Measurements from ENCODE around the gene PAPSS1. TPM values are rescaled to one million over a fixed set of nuclear protein-coding genes. Genes with fewer than 3 reads are reported as not detected.
"Not testable (repeated sequence)": the region's sequence is repeated elsewhere in the genome, so short reads cannot be mapped to it uniquely, and the experiment has no call there.

Gene PAPSS1
- total and polyA plus RNA-seq, 11 donors, result 5.9 to 32.7 (median 9.3) TPM

DNA sequence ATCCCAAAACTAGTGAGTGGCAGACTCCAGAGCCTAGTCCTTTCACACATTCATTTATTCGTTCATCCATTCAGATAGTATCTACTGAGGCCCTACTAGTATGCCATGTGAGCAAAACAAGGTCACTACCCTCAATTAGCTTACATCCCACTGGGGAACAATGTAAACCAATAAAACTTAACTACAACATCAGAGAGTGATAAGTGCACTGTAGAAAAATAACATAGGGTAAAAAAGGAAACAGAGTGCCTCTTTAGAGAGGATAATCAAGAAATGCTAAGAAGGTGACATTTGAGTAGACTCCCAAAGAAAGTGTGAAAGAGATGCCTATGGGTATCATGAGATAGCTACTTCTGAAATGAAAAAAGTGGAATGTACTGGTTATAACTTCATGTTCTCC, 18.5 kb downstream of the PAPSS1 start:
- H3K4me1 ChIP-seq, result peaks cover 0 to 11% (median 0%) of the 10 kb centered on the region in 12 donors
- intact Hi-C loops (cut with DNase I), result no loop called here
- no peak for TF ChIP-seq POLR2A (IDR thresholded peaks at IDR 0.05)
- TF ChIP-seq, protein P1, sequence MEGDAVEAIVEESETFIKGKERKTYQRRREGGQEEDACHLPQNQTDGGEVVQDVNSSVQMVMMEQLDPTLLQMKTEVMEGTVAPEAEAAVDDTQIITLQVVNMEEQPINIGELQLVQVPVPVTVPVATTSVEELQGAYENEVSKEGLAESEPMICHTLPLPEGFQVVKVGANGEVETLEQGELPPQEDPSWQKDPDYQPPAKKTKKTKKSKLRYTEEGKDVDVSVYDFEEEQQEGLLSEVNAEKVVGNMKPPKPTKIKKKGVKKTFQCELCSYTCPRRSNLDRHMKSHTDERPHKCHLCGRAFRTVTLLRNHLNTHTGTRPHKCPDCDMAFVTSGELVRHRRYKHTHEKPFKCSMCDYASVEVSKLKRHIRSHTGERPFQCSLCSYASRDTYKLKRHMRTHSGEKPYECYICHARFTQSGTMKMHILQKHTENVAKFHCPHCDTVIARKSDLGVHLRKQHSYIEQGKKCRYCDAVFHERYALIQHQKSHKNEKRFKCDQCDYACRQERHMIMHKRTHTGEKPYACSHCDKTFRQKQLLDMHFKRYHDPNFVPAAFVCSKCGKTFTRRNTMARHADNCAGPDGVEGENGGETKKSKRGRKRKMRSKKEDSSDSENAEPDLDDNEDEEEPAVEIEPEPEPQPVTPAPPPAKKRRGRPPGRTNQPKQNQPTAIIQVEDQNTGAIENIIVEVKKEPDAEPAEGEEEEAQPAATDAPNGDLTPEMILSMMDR (IDR thresholded peaks at IDR 0.05), result no peak
- no peak overlapping the region for H3K4me3 ChIP-seq
- no peak overlapping the region for H3K27ac ChIP-seq
- DNase-seq, result no peak
- H3K27me3 ChIP-seq, result no peaks in the 10 kb centered on the region
- 63 to 81% (median 76%) methylated on average over 1 of the region's 1 CpG for WGBS, 4 donors
- ATAC-seq, result no peak
- peaks cover 0 to 48% (median 23%) of the 10 kb centered on the region in 12 donors for H3K9me3 ChIP-seq
- peaks cover 0 to 19% (median 11%) of the 10 kb centered on the region in 9 donors for H3K36me3 ChIP-seq

DNA sequence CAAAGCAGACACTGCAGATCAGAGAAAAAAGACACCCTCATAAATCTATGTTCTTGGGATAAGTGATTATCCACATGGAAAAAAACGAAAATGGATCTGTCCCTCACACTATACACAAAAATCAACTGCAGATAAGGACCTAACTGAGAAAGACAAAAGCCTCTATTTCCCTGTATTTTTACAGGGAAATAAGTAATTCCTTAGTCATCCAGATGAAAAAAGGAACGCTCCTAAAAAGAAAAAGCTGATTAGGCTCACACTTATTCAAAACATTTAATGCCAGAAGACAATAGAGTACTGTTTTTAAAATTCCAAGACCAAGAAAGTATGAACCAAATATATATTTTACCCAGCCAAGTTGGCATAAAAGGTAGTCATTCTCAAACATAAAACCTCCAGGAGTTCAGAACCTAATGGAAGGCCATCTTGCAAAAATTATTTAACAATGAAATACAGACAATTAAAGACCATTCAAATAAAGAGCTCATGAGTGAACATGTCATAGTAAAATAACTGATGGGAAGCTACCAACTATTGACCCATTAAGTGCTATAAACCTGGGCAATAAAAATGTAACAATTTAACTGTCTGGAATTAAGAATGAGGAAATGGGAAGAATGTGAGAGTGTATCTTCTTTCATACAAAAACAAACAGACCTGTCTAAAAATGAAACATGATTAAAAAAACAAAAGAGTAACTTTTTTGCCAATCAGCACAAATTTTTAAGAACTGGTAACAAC, 20.4 kb downstream of the PAPSS1 start:
- ATAC-seq (no peak), DNase-seq (no peak)
- intact Hi-C loops (cut with DNase I), result no loop called here
- 58 to 77% (median 66%) methylated on average over 2 of the region's 2 CpGs for WGBS, 4 donors
- peaks cover 0 to 28% (median 6%) of the 10 kb centered on the region in 12 donors for H3K9me3 ChIP-seq
- peaks cover 0 to 21% (median 11%) of the 10 kb centered on the region in 9 donors for H3K36me3 ChIP-seq
- peak overlapping the region in 1 of 12 donors; percentile 12 for H3K27ac ChIP-seq
- H3K4me1 ChIP-seq, result peaks cover 0 to 11% (median 0%) of the 10 kb centered on the region in 12 donors
- TF ChIP-seq POLR2A (IDR thresholded peaks at IDR 0.05), result no peak
- TF ChIP-seq, protein P1 (IDR thresholded peaks at IDR 0.05), result no peak
- H3K27me3 ChIP-seq, result no peaks in the 10 kb centered on the region
- no peak overlapping the region for H3K4me3 ChIP-seq

DNA sequence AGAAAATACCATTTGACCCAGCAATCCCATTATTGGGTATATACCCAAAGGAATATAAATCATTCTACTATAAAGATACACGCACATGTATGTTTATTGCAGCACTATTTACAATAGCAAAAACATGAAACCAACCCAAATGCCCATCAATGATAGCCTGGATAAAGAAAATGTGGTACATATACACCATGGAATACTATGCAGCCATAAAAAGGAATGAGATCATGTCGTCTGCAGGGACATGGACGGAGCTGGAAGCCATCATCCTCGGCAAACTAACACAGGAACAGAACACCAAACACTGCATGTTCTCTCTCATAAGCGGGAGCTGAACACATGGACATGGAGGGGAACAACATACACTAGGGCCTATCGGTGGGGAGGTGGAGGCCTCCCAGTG, 23.8 kb downstream of the PAPSS1 start:
- ATAC-seq, result not testable (repeated sequence)

DNA sequence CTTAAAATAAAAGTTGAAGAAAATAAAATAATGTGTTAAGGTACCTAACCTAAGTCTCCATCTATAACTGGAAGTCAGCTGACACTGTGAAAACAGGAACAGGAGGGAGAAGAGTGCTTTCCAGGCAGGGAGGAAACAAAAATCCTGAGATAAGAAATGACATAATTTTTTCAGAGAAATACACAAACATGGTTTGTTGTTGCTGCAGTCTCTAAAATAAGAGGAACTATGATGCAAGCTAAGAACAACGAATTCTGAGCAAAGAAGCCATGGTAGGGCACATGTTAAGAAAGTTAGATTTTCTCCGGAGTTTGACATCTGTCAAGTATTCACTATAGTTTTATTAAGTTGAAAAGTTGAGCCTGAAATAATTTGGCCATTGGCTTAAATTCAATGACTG, 26.9 kb downstream of the PAPSS1 start:
- H3K4me3 ChIP-seq, result no peak overlapping the region
- peaks cover 0 to 21% (median 0%) of the 10 kb centered on the region in 12 donors for H3K4me1 ChIP-seq
- no peak for TF ChIP-seq POLR2A (IDR thresholded peaks at IDR 0.05)
- WGBS, 4 donors, result 46 to 55% (median 52%) methylated on average over 2 of the region's 2 CpGs
- H3K27ac ChIP-seq, result peak overlapping the region in 1 of 12 donors; percentile 54
- ATAC-seq, result peak in 3 of 4 donors; percentile 28 to 47 (median 45)
- no peaks in the 10 kb centered on the region for H3K27me3 ChIP-seq
- no peak for DNase-seq
- no peaks in the 10 kb centered on the region for H3K9me3 ChIP-seq
- H3K36me3 ChIP-seq, result peaks cover 0 to 13% (median 0%) of the 10 kb centered on the region in 9 donors
- intact Hi-C loops (cut with DNase I), result no loop called here

More for the DNA sequence above, 23.8 kb downstream of the PAPSS1 start:
- H3K27ac ChIP-seq; H3K9me3 ChIP-seq; intact Hi-C loops (cut with DNase I); H3K27me3 ChIP-seq; DNase-seq; H3K4me3 ChIP-seq: not testable (repeated sequence)
- peaks cover 0 to 28% (median 11%) of the 10 kb centered on the region in 9 donors for H3K36me3 ChIP-seq
- WGBS, 4 donors, result 97 to 98% (median 98%) methylated on average over 6 of the region's 6 CpGs
- peaks cover 0 to 32% (median 0%) of the 10 kb centered on the region in 12 donors for H3K4me1 ChIP-seq

GRCh38 chr4:107692202-107692601, 27.8 kb downstream of the PAPSS1 start:
- WGBS, 4 donors, result 65 to 73% (median 68%) methylated on average over 3 of the region's 3 CpGs
- TF ChIP-seq, protein P1 (IDR thresholded peaks at IDR 0.05), result no peak
- no peak for TF ChIP-seq POLR2A (IDR thresholded peaks at IDR 0.05)
- Histone ChIP-seq H3K4me3 (no peak overlapping the region), H3K9me3 (no peaks in the 10 kb centered on the region), H3K27ac (no peak overlapping the region), H3K4me1 (peaks cover 0 to 21% (median 0%) of the 10 kb centered on the region in 12 donors), H3K27me3 (no peaks in the 10 kb centered on the region), H3K36me3 (peaks cover 0 to 14% (median 0%) of the 10 kb centered on the region in 9 donors)
- intact Hi-C loops (cut with DNase I), result no loop called here
- DNase-seq (no peak), ATAC-seq (no peak)
